GM19455 (cell line): Measurements from ENCODE around the gene MAP4K2.

Experiments
- ATAC-seq: cut with Tn5 transposase; IDR thresholded peaks from one replicate; pipeline ENCODE4 v1.9.1; 2021; ENCODE audit not compliant: unreplicated experiment

Gene MAP4K2

GRCh38 chr11:64769283-64769682, 33.7 kb downstream of the MAP4K2 start:
- ATAC-seq: no peak

GRCh38 chr11:64768300-64768694, 34.7 kb downstream of the MAP4K2 start:
- ATAC-seq: no peak

- ATAC-seq: no peak
These were observed 35.4 kb downstream of the MAP4K2 start for GRCh38 chr11:64767344-64768299.

GRCh38 chr11:64766881-64767280, 36.1 kb downstream of the MAP4K2 start:
- no peak for ATAC-seq

DNA sequence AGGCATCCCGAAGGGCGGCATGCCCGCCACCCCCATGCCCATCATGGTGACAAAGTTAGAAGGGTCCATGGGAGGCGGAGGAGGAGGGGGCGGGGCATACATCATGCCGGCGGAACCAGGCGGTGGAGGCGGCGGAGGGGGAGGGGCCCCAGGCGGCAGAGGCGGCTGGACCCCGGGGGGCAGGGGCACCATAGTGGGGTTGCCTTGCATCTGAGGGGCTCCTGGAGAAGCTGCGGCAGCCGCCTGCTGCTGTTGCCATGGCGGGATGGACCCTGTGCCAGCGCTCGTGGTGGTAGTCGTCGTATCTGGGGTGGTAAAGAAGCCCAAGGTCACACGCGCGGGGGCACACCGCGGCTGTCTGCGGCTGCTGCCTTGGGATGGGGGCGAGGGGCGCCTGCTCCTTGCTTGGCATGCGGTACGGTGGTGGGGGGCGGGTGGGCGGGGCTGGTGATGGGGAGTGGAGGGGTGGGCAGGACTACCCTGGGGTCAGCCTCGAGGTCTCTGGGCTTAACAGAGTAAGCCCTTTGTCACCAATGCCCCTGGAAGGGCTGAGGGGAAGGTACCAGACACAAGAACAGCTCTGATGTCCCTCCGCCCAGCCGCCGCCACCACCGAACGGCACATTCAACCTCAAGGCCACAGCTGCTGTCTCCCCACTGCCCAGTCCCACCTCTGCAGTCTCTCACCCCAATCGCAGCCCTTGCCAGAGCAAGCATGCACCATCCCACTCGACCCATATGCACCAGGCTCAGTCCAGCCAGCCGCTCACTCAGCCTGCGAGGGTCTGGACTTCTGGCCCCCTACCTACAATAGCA, 37.0 kb downstream of the MAP4K2 start:
- ATAC-seq: no peak

DNA sequence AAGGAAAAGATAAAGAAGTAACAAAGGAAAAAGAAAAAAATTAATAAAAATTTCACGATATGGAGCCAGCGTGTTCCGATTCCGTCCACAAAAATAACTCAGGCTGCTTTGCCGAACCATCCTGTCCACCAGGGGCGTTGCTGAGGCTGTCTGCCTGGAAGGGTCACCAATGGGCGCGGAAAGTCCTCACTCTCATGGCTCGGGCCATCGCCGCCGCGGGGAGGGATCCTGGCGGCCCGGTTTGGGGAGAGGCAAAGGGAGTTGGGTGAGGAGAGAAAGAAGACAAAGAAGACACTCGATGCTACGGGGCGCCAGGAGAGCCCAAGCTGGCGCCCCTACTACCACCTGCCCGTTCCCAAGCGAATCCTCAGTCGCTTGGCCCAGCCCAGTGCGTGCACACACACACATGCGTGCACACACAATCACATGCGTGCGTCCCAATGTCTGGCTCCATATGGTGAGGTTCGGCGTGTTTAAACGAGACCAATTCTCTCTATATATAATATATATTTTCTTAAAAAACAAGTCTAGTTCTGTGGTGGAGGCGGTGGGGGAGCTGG, 37.6 kb downstream of the MAP4K2 start:
- no peak for ATAC-seq

GRCh38 chr11:64764753-64765152, 38.3 kb downstream of the MAP4K2 start:
- no peak for ATAC-seq

DNA sequence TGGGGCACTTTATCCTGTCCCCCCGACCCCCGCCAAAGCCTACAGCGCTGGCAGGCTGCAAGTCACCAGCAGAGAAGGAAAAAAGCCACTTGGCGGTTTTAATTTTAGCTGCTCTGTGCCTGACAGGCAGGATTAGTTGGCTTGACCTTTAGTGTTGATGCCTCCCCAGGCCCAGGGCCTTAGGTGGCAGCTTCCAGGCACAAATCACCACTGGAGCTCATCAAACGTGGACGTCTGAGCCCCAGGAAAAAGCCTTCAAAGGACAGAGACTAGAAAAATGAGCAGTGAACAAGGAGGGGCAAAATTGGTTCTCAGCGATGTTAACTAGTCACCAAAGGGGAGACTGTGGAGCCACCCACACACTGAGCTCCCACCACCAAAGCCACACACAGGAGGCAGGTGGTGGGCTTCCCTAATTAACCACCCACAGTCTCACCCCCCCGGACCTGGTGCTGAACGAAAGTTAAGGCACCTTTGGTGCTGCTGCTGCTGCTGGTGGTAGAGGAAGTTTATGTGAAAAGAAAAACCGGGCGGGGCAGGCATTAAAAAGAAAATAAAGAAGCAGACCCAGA, 38.9 kb downstream of the MAP4K2 start:
- no peak for ATAC-seq

GRCh38 chr11:64763526-64764039, 39.4 kb downstream of the MAP4K2 start:
- no peak for ATAC-seq

DNA sequence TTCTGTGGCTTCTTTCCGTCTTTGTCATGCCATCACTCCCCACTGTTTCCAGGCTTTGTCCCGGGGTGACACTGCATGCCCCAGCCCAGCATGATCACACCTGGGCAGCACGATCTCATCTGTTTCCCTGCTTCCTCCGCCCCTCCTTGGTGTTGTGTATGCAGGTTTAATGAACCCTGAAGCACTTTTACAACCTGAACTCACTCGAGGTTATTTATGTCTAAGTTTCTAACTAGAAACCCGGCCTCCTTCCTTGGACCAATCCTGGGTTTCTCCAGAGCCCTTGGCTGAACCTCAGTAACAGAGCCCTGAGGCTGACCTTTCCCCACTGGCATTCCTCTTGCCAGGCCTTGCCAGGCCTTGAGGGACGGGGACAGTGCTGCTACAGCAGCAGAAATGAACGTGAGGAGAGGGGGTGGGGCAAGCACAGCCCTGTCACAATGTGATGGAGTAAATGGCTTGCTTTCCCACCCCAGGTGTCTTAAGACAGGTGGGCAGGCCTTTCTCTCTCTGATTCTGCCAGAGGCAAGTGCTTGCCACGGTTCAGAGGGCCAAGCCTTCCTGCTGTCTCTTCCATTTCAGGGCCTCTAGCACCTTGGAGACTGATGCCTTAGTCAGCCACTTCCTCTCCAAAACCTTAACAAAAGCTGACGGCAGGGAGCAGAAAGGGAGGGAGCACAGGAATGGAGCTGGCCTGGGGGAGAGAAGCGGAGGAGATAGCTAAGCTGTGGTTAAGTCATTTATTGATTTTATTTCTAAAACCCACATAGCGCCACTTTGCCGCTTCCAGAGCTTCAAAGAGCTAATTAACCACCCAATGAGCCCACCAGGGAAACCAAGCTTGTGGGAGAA, 40.1 kb downstream of the MAP4K2 start:
- ATAC-seq: no peak

DNA sequence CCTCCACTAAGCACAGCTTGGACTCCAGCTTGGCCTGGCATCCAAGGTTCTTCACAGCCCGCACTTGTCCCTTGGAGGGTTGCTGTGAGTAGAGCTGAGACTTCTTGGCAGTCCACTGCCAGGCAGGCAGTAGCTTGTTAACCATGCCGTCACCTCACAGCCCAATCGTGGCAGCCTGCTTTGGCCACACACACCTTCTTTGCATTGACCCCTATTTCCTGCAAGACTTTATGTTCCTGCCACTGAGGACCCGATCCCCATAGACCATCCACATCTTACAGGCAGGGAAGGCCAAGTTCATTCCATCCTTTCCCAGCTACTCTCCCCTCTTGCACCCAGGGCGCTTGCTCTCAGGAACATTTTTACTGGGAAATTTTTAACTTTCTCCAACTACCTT, 40.7 kb downstream of the MAP4K2 start:
- ATAC-seq: no peak

DNA sequence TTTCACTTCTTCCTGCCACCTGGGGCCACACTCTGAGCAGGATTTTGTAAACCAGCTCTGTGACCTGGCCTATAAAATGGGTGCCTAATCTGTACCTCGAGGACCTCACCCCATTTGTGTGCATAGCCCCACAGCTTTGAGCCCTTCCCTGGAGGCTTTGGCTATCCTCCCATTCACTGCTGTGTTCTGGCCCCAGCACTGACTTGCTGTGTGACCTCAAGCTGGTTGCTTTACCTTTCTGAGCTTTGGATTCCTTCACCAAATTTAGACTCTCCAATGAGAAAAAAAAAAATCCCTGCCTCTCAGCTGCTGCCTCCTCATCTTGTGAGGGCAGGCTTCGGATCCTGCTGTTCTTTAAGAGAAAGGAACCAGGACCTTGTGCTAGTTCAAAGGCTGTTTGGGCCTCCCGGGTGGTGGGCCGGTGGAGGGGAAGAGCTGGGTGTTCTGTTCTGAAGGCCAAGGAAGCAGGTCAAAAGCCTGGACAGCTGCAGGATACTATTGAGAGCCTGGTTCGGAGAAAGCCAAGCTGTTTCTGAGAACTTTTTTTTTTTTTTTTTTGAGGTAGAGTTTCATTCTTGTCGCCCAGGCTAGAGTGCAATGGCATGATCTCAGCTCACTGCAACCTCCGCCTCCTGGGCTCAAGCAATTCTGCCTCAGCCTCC, 42.1 kb downstream of the MAP4K2 start:
- no peak for ATAC-seq

- no peak for ATAC-seq
These were observed 43.0 kb downstream of the MAP4K2 start, which contains the start of gene PYGM for GRCh38 chr11:64759722-64760719. TSS of gene PYGM (minus strand) at chr11:64759974. CDS start at chr11:64759898, 76 bp downstream.

DNA sequence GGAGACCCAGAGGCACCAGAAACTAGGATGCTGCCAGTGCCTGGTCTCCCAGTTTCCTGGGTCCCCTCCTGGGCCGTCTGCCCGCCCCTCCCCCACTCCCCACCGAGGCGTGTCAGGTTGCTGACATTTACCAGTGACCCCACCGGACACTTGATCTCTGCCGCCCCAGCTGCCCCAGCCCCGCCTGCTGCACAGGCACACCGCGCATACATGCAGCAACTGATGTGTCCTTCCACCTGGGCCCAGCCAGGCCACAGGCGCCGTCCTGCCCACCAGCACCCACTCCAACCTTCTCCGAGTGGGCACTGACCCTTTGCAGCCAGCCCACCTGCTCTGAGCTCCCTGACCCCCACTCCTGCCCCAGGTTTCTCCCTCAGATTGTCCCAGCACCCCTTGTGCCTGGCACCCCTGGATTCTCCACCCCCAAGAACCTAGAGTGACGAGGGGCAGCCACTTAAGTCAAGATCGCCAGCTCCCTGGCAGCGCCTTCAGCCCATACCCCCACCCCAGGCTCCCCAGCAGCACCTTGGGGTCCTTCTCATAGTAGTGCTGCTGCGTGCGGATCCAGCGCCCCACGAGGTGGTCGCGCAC, 43.8 kb downstream of the MAP4K2 start:
- ATAC-seq: no peak

- ATAC-seq: no peak
These were observed 44.5 kb downstream of the MAP4K2 start for GRCh38 chr11:64758330-64759079.

GRCh38 chr11:64757549-64758329, 45.3 kb downstream of the MAP4K2 start:
- ATAC-seq: no peak
